Measurements from ENCODE around the gene PRCP. TPM values are rescaled to one million over a fixed set of nuclear protein-coding genes. Genes with fewer than 3 reads are reported as not detected.

PRCP gene
- total RNA-seq, 1 experiment from 2014 or later: 53.9 TPM

GRCh38 chr11:82830746-82831145 is 69.5 kb downstream of the PRCP start (continued):
- TF ChIP-seq ZNF512 (CRISPR knock-in tag; IDR thresholded peaks at IDR 0.05; ENCODE audit: borderline replicate concordance) (no peak), E2F4 (CRISPR knock-in tag; IDR thresholded peaks at IDR 0.05; ENCODE audit: borderline replicate concordance, low read depth) (no peak), ETV6 (CRISPR knock-in tag; IDR thresholded peaks at IDR 0.05) (no peak)

- TF ChIP-seq ZNF138 (CRISPR knock-in tag; conservative IDR thresholded peaks at IDR 0.05) (no peak), ZNF396 (CRISPR knock-in tag; IDR thresholded peaks at IDR 0.05; ENCODE audit: borderline replicate concordance) (no peak), ATF1 (CRISPR knock-in tag; IDR thresholded peaks at IDR 0.05) (no peak), ZNF219 (CRISPR knock-in tag; IDR thresholded peaks at IDR 0.05; ENCODE audit: borderline replicate concordance) (no peak), ATF6 (CRISPR knock-in tag; IDR thresholded peaks at IDR 0.05) (no peak), STAT6 (CRISPR knock-in tag; conservative IDR thresholded peaks at IDR 0.05; ENCODE audit: low read depth) (no peak), ZMAT4 (CRISPR knock-in tag; IDR thresholded peaks at IDR 0.05) (no peak), ZNF416 (CRISPR knock-in tag; IDR thresholded peaks at IDR 0.05) (no peak), NFATC4 (CRISPR knock-in tag; IDR thresholded peaks at IDR 0.05) (no peak), FOXJ3 (CRISPR knock-in tag; IDR thresholded peaks at IDR 0.05; ENCODE audit: borderline replicate concordance) (no peak)
- Mint-ChIP-seq H3K27me3 (ENCODE audit: low read depth) (no peaks in the 10 kb centered on the region), H3K27ac (peak overlapping the region; percentile 0; the same call in 1 of the 2 replicates), H3K4me1 (peaks cover 8% of the 10 kb centered on the region), H3K9me3 (no peaks in the 10 kb centered on the region), H3K4me3 (no peak overlapping the region), H3K36me3 (0 out of 2 replicates have a peak, but pooled peaks cover 3% of the 10 kb centered on the region)
- ATAC-seq: no peak
- CTCF ChIA-PET: no interaction called here
- POLR2A ChIA-PET: no interaction called here
- DNase-seq (ENCODE audit: low spot score): no peak
Observed at GRCh38 chr11:82829101-82829500, 71.1 kb downstream of the PRCP start.

- no peak for ATAC-seq
- Mint-ChIP-seq H3K36me3 (0 out of 2 replicates have a peak, but pooled peaks cover 3% of the 10 kb centered on the region), H3K27me3 (ENCODE audit: low read depth) (no peaks in the 10 kb centered on the region), H3K4me1 (peaks cover 8% of the 10 kb centered on the region), H3K27ac (no peak overlapping the region), H3K4me3 (no peak overlapping the region), H3K9me3 (no peaks in the 10 kb centered on the region)
- CTCF ChIA-PET: no interaction called here
- DNase-seq (ENCODE audit: low spot score): no peak
- POLR2A ChIA-PET: no interaction called here
- TF ChIP-seq ZBTB43 (CRISPR knock-in tag; IDR thresholded peaks at IDR 0.05) (no peak), HMGXB4 (CRISPR knock-in tag; IDR thresholded peaks at IDR 0.05) (no peak), JUN (CRISPR knock-in tag; IDR thresholded peaks at IDR 0.05) (no peak), ZNF121 (CRISPR knock-in tag; IDR thresholded peaks at IDR 0.05) (no peak), ZNF219 (CRISPR knock-in tag; IDR thresholded peaks at IDR 0.05; ENCODE audit: borderline replicate concordance) (no peak), CDX4 (CRISPR knock-in tag; IDR thresholded peaks at IDR 0.05; ENCODE audit: borderline replicate concordance) (no peak), CTCF (IDR thresholded peaks at IDR 0.05) (no peak), ZNF232 (CRISPR knock-in tag; IDR thresholded peaks at IDR 0.05) (no peak)
Observed at GRCh38 chr11:82828472-82828871, 71.8 kb downstream of the PRCP start.
